HG02938 (cell line): ENCODE data around the gene SH3BP4.
"Not testable (repeated sequence)": the region's sequence is repeated elsewhere in the genome, so short reads cannot be mapped to it uniquely, and the experiment has no call there.

Experiments
- ATAC-seq: cut with Tn5 transposase; IDR thresholded peaks from one replicate; pipeline ENCODE4 v1.9.1; 2021; ENCODE audit warnings: mild to moderate bottlenecking, moderate library complexity; ENCODE audit not compliant: unreplicated experiment

Gene SH3BP4

DNA sequence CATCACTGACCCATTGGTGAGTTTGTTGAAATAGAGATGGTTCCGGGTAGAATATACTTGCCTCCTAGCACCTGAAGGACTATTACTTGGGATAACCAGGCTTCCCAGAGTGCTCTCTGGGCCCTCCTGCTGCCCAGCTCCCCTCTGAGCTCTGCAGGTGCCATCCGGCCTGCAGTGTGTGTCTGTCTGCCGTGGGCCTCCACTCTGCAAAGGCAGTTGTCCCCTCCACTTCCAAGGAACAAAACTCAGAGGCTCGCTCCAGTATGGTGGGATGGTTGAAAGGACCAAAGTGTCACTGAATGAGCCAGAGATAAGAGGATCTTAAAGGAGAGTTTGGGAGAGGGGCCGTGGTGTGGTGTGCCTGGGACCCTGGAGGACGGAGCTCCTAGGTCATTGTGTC lies 57.3 kb downstream of the SH3BP4 start:
- ATAC-seq: no peak

DNA sequence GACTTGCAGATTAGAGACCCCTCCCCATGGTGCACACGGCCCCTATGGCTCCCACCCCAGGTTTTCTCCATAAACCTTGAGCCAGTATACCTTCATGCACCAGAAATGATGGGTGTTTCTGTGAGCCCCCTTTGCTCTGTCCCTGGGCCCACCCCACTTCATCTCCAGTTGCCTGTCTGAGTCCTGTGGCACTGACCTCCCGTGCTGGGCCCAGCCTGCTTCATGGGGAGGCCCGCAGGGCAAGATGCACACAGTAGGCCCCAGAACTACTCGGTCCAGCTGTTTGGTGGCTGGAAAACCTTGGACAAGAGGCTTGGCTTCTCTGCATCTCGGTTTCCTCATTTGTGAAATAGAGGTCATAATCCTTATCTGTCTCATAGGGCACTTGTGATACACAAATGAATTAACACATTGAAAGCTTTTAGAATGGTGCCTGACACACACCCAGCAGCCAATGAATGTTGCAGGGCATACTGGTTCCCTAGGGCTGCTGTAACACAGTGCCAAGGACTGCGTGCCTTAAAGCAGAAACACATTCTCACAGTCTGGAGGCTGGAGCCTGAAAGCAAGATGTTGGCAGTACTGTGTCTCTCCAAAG lies 58.4 kb downstream of the SH3BP4 start:
- ATAC-seq: no peak

DNA sequence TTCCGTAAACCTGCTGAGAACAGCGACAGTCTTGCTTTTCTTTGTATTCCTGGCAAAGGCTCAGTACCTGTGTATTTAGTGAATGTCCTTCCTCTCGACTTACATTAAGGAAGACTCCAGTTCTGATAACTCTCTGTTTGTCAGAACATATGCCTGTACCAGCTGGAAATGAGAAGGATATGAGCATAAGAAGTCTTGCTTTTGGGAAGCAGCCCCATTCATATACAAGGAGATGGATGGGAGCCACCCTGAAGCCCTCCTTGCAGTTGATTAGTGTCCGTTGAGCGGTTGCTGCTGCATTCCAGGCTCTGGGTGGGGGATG lies 59.8 kb downstream of the SH3BP4 start:
- ATAC-seq: no peak

DNA sequence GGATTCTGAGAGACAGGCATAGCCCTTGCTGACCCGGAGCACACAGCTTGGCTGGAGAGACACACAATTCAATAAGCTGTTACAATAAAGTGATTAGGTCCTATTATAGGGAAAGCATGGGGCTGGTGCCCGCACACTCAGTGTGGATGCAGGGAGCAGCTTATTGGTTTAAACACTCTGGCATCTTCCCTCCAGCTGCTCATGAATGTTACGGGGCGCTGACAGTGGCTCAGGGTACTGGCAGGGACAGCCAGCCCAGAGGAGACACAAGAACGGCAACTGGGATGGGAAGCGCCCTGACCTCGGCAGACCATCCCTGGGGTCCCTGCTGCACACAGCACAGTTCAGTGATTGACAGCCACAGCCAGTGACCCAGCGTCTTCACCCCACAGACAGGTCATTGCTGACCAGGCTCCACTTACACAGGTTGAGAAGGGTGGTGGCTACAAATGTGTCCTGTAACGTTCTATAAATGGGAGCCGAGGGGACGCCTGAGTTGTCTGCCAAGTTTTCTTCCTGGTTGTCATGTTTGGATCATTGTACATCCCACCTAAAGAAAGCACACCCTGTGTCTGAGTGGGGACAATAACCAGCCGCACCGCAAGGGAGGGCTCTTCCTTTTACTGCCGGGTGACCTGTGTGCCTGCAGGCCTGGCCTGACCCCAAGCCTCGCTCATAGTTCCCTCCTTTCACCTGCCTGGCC lies 60.3 kb downstream of the SH3BP4 start:
- no peak for ATAC-seq

DNA sequence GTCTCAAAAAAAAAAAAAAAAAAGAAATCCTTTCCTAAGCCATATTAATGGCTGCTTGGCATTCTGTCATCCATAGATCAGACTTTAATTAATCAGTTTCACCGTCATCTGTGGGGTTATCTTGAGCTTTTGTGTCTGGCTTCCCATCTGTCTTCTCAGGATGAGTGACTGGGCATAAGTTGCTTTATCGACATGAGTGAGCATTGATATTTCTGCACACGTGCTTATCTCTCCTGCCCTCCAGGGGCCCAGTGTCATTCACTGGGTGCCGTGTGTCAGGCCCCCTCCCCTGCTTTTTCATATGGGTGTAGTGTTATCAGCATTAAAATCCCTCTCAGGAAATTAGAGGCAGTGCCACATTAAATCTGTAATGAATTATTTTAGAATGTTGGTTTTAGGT lies 65.6 kb downstream of the SH3BP4 start:
- no peak for ATAC-seq

DNA sequence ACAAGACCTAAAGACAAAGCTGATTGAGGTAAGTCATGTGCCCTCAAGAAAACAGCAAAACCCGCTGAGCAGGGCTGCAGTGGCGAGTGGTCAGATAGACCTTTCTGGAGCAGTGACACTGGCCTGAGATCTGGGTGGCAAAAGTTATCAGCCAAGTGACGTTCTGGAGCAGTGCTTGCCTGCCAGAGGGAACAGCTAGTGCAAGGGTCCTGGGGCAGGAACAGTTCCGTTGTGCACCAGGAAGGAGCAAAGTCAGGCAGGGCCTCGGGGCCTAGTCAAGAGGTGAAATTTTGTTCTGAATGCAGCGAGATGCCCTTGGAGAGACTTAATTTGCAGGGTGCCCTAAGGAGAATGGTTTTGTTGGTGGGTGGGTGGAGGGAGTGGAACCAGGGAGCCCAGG lies 67.0 kb downstream of the SH3BP4 start:
- ATAC-seq: no peak

DNA sequence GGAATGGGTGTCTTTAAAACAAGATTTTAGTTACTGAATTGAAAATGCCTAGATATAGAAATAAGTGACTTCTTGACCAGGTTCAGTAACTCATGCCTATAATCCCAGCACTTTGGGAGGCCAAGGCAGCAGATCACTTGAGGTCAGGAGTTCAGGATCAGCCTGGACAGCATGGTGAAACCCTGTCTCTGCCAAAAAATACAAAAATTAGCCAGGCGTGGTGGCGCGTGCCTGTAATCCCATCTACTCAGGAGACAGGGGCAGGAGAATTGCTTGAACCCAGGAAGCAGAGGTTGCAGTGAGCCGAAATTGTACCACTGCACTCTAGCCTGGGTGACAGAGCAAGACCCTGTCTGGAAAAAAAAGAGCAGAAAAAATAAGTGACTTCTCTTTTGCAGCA lies 68.3 kb downstream of the SH3BP4 start:
- not testable (repeated sequence) for ATAC-seq

DNA sequence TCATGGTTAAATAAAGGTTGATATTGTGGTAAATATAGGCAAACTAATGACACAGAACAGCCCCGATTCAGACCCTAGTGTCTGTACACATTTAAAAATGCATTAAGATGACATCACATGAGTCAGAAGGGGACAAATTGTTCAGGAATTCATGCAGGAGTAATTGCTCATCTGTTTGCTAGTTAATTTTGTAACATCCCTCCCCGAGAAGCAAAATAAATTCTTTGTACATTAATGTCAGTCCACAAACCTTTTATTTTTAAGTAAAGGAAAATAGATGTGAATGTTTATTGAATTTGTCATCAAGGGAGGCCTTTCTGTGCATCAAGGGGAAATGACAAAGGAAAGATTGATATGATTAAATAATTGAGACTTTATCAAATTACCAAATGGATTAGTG lies 69.9 kb downstream of the SH3BP4 start:
- no peak for ATAC-seq

DNA sequence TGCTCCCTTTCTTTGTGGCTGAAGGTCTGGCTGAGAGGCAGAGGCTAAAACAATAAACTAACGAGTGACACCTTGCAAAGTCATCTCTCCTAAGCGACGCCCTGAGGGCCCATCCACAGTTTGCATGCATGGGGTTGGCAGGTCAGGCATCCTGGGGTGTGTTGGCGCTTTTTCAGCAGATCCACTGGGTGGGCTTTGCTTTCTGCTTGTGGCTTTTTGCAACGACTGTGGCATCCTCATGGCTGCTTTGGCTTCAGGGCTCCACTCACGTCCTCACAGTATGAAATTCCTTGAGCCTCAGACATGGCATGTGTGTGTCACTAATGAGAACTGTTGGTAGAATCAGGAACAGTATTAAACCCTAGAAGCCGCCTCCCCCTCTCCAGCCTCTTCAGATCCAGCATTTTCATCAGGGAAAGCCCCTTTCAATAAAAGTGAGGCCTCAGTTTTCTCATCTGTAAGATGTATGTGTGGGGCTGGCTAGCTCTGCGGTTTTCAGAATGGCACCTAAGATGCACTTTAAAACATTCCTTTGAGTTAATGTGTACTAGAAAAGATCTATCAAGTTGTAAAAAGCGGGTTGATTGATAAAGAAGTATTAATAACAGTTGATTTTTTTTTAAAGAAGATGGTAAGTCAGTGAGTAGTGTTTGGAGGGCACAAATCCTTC lies 72.5 kb downstream of the SH3BP4 start:
- ATAC-seq: no peak

DNA sequence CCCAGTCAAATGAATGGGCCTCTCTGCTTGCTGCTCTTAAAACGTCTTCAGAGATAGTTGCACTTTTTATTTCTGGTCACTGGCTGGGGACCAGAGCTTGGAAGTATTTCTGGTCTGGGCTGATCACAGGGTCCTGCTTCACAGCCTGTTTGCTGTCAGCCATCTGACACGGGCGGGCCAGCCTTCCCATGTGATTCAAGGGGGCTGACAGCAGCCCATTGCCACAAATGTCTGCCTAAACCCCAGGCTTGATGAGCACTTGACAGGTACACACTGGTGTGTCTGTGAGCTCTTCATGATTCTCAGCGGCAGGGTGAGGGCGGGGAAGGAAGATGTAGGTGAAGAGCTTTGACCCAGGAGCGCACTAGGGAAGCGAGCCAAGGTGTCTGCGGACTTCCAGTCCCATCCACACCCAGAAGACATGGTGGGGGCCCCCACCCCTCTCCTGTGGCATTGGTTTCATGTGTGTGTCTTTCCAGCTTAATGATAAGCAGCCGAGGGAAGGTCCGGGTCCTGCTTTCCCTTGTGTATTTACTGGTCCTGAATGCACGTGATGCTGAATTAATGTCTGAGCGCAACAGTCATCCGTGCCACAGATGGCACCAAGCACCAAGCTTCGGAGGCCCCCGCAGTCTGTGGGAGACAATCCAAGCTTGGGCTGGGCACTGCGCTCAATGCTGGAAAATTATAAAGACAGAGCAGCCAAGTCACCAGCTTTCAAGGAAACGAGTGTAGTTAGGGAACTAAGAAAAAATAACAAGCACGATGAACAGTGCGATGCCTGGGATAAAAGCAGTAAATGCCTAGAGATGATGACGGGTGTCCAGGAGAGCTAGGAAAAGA lies 73.3 kb downstream of the SH3BP4 start:
- ATAC-seq: no peak

DNA sequence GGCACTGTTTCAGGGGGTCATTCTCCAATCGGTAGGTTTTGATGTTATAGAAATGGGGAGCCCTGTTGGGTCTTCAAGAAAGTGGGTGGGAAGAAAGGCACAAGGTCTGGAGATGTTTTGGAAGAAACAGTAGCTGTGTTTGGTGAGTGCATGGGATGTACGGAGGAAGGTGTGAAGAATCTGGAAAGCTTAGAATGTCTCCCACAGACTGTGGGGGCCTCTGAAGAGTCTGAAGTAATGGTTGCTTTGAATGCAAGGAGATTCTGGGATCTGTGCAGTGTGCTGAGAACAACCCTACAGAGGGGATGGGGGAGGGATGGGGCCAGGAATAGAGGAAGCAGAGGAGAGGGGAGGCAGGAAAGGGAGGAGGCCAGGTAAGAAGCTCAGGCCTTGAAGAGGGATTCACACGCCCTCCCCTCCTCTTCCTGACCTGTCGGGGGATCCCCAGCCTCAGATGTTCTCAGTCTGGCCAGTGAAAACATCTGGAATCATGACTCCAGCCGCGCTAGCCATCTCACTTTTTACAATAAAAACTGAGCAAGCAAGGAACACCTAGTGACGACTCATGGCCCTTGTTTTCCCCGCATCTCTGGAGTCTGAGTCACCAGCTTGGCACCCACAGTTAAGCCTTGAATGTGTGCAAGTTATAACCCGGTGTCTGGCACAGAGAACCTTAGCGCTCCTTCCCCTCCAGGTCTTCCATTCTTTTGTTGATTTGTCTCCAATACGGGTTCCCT lies 74.2 kb downstream of the SH3BP4 start:
- ATAC-seq: no peak

DNA sequence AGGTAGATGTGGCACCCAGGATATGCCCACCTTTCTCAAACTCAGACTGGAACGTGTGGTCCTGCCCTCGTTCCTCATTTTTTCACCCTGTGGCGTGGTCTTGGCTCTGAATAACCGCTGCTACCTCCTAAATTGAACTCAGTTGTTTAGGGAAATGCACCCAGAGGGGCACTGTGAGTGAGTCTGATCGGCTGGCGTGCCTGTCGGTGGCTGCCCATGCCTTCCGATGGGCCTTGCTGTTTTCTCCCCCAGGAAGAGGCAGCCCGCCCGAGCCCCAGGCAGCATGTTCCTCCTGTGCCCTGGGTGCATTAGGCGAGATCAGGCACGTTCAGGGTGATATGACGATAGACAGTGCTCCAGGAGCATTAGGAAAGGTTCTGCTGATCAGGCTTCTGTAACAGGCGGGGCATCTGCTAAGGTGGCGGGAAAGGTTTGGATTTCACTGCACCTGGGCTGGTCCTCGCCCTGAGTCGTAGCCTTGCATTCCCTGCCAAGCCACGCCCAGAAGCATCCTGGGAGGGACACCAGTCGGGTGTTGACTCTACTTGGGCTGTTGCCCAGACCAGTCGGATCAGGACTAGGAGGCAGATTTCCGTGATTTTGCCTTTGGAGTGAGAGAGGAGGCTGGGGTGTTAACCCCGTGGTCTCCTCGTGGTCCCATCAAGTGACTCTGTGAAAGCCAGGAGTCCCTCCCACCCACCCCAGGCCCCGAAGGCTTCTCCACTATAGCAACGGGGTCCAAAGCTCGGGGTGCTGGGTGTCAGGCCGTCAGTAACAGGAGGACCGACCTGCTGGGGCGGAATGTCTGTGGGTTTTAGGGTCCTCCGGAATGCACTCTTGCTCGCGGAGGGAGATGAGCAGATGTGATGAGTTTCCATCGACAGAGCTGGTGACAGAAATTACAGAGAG lies 75.1 kb downstream of the SH3BP4 start:
- no peak for ATAC-seq

DNA sequence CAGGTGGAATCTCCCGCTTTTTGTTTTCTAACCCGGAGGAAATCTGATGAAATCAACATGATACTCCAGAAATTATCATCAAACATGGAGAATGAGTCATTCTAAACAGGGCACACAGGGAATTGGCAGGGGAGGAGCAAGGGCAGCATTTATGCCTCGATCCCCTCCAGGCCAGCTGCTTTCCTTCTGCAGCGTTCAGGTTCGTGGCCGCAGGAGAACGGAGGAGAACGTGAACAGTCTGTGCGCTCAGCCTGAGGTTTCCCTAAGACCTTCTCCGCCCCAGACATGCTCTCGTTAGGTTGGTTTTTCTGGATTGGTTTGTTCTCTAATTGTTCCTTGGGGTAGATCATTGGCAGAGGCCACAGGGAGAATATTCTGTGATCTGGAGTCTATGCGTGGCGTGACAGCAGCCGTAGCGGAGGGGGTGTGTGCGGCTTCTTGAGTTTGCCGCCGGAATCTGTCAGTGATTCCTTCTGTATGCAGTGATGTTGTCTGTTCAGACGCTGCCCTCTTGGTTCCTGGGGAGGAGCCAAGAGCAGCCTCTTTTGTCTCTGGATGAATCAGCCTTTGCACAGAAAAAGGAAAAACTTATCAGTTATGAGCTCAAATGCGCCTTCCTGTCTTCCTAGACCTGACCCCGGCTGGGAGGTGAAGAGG lies 75.9 kb downstream of the SH3BP4 start:
- no peak for ATAC-seq

DNA sequence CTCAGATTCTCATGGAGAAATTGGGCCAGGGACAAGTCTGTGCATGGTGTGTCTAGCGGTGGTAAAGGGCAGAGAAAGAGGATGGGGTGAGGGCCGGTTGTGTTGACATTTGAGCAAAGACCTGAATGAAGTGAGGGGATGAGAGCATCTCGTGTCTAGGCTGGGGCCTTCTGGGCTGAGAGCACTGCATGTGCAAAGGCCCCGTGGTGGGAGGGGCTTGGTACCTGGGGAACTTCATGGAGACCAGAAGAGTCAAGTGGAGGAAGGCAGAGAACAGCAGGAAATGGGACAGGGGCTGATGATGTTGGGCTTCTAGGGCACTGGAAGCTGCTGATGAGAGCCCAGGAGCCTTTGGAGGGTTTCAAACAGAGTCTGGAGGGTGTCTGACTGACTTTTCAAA lies 76.8 kb downstream of the SH3BP4 start:
- no peak for ATAC-seq

DNA sequence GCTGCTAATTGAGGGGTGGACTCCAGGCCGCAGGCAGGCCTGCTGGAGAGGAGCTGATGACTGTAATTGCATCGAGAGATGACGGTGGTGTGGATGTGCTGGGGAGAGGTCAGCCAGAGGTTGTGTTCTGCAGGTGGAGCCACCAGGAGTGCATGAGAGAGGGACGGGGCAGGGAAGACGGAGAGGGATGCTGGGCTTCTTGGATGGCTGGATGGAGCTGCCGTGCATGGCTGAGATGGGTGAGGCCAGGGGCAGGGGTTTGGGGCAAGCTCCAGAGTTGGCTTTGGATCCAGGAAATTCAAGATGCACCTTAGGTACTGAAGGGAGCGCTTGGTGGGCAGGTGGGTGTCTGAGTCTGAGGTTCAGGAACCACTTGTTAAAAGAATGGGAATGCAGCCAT lies 77.2 kb downstream of the SH3BP4 start:
- no peak for ATAC-seq

DNA sequence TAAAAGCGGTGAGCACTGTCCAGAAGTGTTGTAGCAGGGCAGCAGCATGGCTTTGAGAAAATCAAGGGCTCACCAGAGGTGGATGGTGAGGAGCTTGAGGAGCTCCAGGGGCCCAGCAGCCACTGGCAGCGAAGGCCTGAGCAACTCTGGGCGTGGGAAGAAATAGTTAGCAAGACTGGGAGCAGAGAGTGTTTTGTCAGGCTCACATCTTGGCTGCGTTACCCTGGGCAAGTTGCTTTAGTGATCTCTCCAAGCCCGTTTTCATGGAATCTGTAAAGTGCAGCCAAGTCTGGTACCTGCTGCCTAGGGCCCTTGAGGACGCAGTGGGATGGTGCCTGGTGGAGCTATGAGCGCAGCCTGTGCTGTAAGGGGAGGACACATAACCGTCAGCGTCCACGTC lies 78.3 kb downstream of the SH3BP4 start:
- ATAC-seq: no peak

DNA sequence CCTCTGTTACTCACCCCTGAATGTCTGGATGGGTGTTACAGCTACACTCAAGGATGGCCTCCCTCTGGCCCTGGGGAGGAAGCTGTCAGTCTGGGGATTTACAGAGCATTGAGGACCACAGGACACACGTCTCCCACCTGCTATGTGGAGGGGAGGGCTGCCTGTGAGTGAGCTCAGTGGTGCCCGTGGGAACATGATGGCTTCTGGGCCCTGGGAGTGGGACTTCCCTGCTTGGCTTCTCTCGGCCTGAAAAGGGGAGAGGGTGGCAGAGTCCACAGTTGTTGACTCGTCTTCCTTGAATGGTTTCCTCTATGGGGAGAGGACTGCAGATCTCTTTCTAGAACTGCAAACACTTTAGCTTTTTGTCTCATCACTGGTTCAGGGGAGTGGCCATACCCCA lies 79.1 kb downstream of the SH3BP4 start:
- no peak for ATAC-seq

DNA sequence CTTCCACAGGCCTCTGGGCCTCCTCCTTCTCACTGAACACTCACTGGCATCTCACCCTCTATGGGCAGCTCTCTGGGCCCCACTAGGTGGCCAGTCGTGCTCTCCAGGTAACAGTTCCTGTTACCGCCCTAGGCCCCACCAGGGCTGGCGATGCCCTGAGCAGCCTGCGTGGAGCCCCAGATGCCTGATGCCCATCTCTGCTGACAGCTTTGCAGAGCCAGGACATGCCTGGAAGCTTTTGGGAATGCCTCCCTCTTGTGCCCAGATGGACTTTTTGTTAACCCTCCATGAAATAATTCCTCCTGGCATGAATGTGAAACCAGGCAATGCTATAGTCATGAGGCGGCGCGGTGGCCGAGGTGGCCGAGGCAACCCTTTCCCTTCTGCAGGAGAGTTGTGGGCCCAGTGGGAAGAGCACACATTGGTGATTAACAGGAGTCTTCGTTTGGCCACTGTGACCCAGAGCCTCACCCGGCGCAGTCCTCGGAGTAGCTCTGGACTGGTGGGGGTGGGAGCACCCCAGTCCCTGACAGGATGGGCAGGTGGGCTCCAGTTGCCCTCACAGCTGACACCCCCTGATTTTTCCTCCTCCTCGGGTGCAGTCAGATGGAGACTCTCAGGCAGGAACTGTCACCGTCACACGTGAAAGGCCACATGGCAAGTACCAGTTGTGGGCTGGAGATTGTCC lies 80.0 kb downstream of the SH3BP4 start:
- no peak for ATAC-seq

DNA sequence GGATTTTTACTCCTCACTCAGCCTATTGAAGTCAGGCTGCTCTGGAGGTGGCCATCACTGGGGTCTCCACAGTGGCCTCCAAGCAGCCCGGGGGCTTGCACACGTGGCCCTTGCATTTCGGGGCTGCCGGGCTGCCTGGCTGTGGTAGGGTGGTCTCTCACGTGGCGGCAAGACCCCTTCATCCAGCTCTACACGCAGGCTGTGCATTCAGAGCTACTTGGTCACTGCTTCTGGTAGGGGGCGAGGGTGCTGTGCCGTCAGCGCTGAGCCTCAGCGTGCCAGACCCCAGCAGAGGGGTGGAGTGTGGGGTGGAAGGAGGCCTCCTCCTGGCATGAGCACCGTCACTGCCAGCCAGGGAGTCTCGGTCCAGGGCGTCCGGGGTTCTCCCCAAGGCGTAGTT lies 80.6 kb downstream of the SH3BP4 start:
- ATAC-seq: no peak
